ENCODE data around the gene NT5C3A. TPM values are rescaled to one million over a fixed set of nuclear protein-coding genes. Genes with fewer than 3 reads are reported as not detected.
A peak's percentile ranks its signal among the peaks of the same experiment; 100 is the strongest.
"Not testable (repeated sequence)": the region's sequence is repeated elsewhere in the genome, so short reads cannot be mapped to it uniquely, and the experiment has no call there.

NT5C3A gene
- polyA plus RNA-seq, 1 experiment = 20.3 TPM

- H3K4me3 ChIP-seq (ENCODE audit: low read depth, low read length) = no peak overlapping the region
- POLR2A ChIA-PET = no interaction called here
- no peak for DNase-seq (ENCODE audit: low read depth, low spot score)
- H3K27me3 ChIP-seq (ENCODE audit: control insufficient read depth, insufficient read depth, low read length) = no peaks in the 10 kb centered on the region
- CTCF ChIA-PET = interaction anchor here (0.6 to 5.5 kb wide), 3 partner anchors 9 to 299 kb away, joined by 3 to 30 read pairs (median 5); partner anchors contain the start of gene RP9
- no peak for TF ChIP-seq CTCF (IDR thresholded peaks at IDR 0.05; ENCODE audit: low read depth, low read length)
- no peak overlapping the region for H3K27ac ChIP-seq (ENCODE audit: low read depth, low read length)
- no peaks in the 10 kb centered on the region for H3K9me3 ChIP-seq (ENCODE audit: control insufficient read depth, insufficient read depth, low read length)
Observed at GRCh38 chr7:33099154-33099940, 36.8 kb upstream of the NT5C3A start.

GRCh38 chr7:33094745-33095275 is 32.2 kb upstream of the NT5C3A start:
- DNase-seq (ENCODE audit: low read depth, low spot score); H3K9me3 ChIP-seq (ENCODE audit: control insufficient read depth, insufficient read depth, low read length); H3K4me3 ChIP-seq (ENCODE audit: low read depth, low read length); H3K27ac ChIP-seq (ENCODE audit: low read depth, low read length); H3K27me3 ChIP-seq (ENCODE audit: control insufficient read depth, insufficient read depth, low read length); POLR2A ChIA-PET: not testable (repeated sequence)
- CTCF ChIA-PET = interaction anchor here (0.6 to 1.5 kb wide), 3 partner anchors 13 to 292 kb away, joined by 3 to 5 read pairs (median 3); no protein-coding TSS in a partner anchor

- no peak for DNase-seq (ENCODE audit: low read depth, low spot score)
- Histone ChIP-seq H3K9me3 (ENCODE audit: control insufficient read depth, insufficient read depth, low read length) (no peaks in the 10 kb centered on the region), H3K4me3 (ENCODE audit: low read depth, low read length) (no peak overlapping the region), H3K27me3 (ENCODE audit: control insufficient read depth, insufficient read depth, low read length) (no peaks in the 10 kb centered on the region), H3K27ac (ENCODE audit: low read depth, low read length) (no peak overlapping the region)
- TF ChIP-seq CTCF (IDR thresholded peaks at IDR 0.05; ENCODE audit: low read depth, low read length) = no peak
- ChIA-PET POLR2A (no interaction called here), CTCF (interaction anchor here (2.2 kb wide), 1 partner anchor 15 kb away, joined by 9 read pairs; no protein-coding TSS in a partner anchor)
Observed at GRCh38 chr7:33093266-33093665, 30.7 kb upstream of the NT5C3A start.

- H3K9me3 ChIP-seq (ENCODE audit: control insufficient read depth, insufficient read depth, low read length) = no peaks in the 10 kb centered on the region
- TF ChIP-seq CTCF (IDR thresholded peaks at IDR 0.05; ENCODE audit: low read depth, low read length) = no peak
- no peaks in the 10 kb centered on the region for H3K27me3 ChIP-seq (ENCODE audit: control insufficient read depth, insufficient read depth, low read length)
- no peak for DNase-seq (ENCODE audit: low read depth, low spot score)
- H3K4me3 ChIP-seq (ENCODE audit: low read depth, low read length) = no peak overlapping the region
- ChIA-PET CTCF (interaction anchor here (1.0 to 2.2 kb wide), 2 partner anchors 17 to 245 kb away, joined by 3 to 9 read pairs; no protein-coding TSS in a partner anchor), POLR2A (interaction anchor here (0.6 kb wide), 1 partner anchor 38 kb away, joined by 3 read pairs; no protein-coding TSS in a partner anchor)
- peak overlapping the region; percentile 35 for H3K27ac ChIP-seq (ENCODE audit: low read depth, low read length)
Observed at GRCh38 chr7:33091641-33092191, 29.1 kb upstream of the NT5C3A start.

GRCh38 chr7:33091111-33091531 is 28.5 kb upstream of the NT5C3A start:
- Histone ChIP-seq H3K27ac (ENCODE audit: low read depth, low read length) (no peak overlapping the region), H3K27me3 (ENCODE audit: control insufficient read depth, insufficient read depth, low read length) (no peaks in the 10 kb centered on the region), H3K4me3 (ENCODE audit: low read depth, low read length) (no peak overlapping the region), H3K9me3 (ENCODE audit: control insufficient read depth, insufficient read depth, low read length) (peaks cover 1% of the 10 kb centered on the region; the same call in 1 of the 2 replicates)
- CTCF ChIA-PET = interaction anchor here (2.2 kb wide), 1 partner anchor 17 kb away, joined by 9 read pairs; no protein-coding TSS in a partner anchor
- DNase-seq (ENCODE audit: low read depth, low spot score) = no peak
- TF ChIP-seq CTCF (IDR thresholded peaks at IDR 0.05; ENCODE audit: low read depth, low read length) = no peak
- POLR2A ChIA-PET = interaction anchor here (0.6 kb wide), 1 partner anchor 37 kb away, joined by 3 read pairs; no protein-coding TSS in a partner anchor

All from AG04450 (cell line).